Activated naive CD8-positive, alpha-beta T cell treated with anti-CD3 and anti-CD28 coated beads, Interleukin-2, amount 10 ng/mL, durations not matched to agents 7 days and 5 days (primary cell): ENCODE data around the gene VIPR1. TPM values are rescaled to one million over a fixed set of nuclear protein-coding genes. Genes with fewer than 3 reads are reported as not detected.
A peak's percentile ranks its signal among the peaks of the same experiment; 100 is the strongest.
"Not testable (repeated sequence)": the region's sequence is repeated elsewhere in the genome, so short reads cannot be mapped to it uniquely, and the experiment has no call there.

Experiments
- ATAC-seq: fragments of 150-1000 bp; cut with Tn5 transposase; one replicate; pipeline ENCODE4 v1.10.0; 2021; ENCODE audit warnings: low read depth, moderate library complexity
- POLR2A ChIA-PET: fragments of 350-600 bp; sonication (Branson Sonifier 250); formaldehyde crosslinking; loops from one replicate; lab custom pipeline; 2021; ENCODE audit warnings: antibody characterized with exemption; lab: Charles Lee
- DNase-seq: peaks from one replicate; pipeline ENCODE4 v3.0.0; 2021
- H3K27ac Mint-ChIP-seq: one replicate; pipeline ENCODE4 v1.8.0; 2022; ENCODE audit warnings: mild to moderate bottlenecking, mixed read lengths
- H3K27me3 Mint-ChIP-seq: one replicate; pipeline ENCODE4 v1.8.0; 2022; ENCODE audit warnings: mild to moderate bottlenecking, moderate library complexity, mixed read lengths
- H3K36me3 Mint-ChIP-seq: one replicate; pipeline ENCODE4 v1.8.0; 2021; ENCODE audit warnings: mild to moderate bottlenecking, mixed read lengths
- H3K4me1 Mint-ChIP-seq: one replicate; pipeline ENCODE4 v1.8.0; 2021; ENCODE audit warnings: mixed read lengths
- H3K4me3 Mint-ChIP-seq: one replicate; pipeline ENCODE4 v1.8.0; 2022; ENCODE audit warnings: mild to moderate bottlenecking, moderate library complexity, mixed read lengths
- H3K9me3 Mint-ChIP-seq: one replicate; pipeline ENCODE4 v1.8.0; 2021; ENCODE audit warnings: mixed read lengths
- total RNA-seq, 2 experiments: library from RNA; stranded (reverse); gene quantifications; one replicate each; pipeline ENCODE4 v1.2.3, GENCODE V29; 2021

VIPR1 gene
- total RNA-seq, 2 experiments from 2014 or later = 22.3 to 26.9 TPM

GRCh38 chr3:42537350-42537749 lies 34.9 kb downstream of the VIPR1 start:
- POLR2A ChIA-PET = interaction anchor here (1.2 to 2.6 kb wide), 2 partner anchors 10 to 36 kb away, joined by 3 to 11 read pairs; partner anchors contain the start of gene VIPR1
- Mint-ChIP-seq H3K4me3 (no peak overlapping the region), H3K36me3 (no peaks in the 10 kb centered on the region), H3K27me3 (peaks cover 6% of the 10 kb centered on the region), H3K9me3 (no peaks in the 10 kb centered on the region), H3K27ac (peak overlapping the region; percentile 2), H3K4me1 (peaks cover 5% of the 10 kb centered on the region)
- ATAC-seq = no peak
- DNase-seq = no peak

- DNase-seq (peak; percentile 65), ATAC-seq (peak; percentile 55)
- Mint-ChIP-seq H3K9me3 (no peaks in the 10 kb centered on the region), H3K36me3 (no peaks in the 10 kb centered on the region), H3K27me3 (peaks cover 6% of the 10 kb centered on the region), H3K4me1 (no peaks in the 10 kb centered on the region), H3K4me3 (no peak overlapping the region), H3K27ac (no peak overlapping the region)
- POLR2A ChIA-PET = interaction anchor here (1.1 kb wide), 1 partner anchor 38 kb away, joined by 3 read pairs; the partner anchor contains the start of gene VIPR1
These were observed 37.6 kb downstream of the VIPR1 start for GRCh38 chr3:42539871-42540714.

- H3K36me3 Mint-ChIP-seq = no peaks in the 10 kb centered on the region
- H3K4me3 Mint-ChIP-seq = no peak overlapping the region
- H3K9me3 Mint-ChIP-seq = no peaks in the 10 kb centered on the region
- no peak for ATAC-seq
- H3K4me1 Mint-ChIP-seq = no peaks in the 10 kb centered on the region
- POLR2A ChIA-PET = no interaction called here
- no peak overlapping the region for H3K27ac Mint-ChIP-seq
- no peak for DNase-seq
- peaks cover 6% of the 10 kb centered on the region for H3K27me3 Mint-ChIP-seq
These were observed 38.6 kb downstream of the VIPR1 start for GRCh38 chr3:42541079-42541478.

GRCh38 chr3:42544492-42545283 lies 42.2 kb downstream of the VIPR1 start:
- Mint-ChIP-seq H3K4me1 (no peaks in the 10 kb centered on the region), H3K9me3 (no peaks in the 10 kb centered on the region), H3K27ac (no peak overlapping the region), H3K36me3 (peaks cover 3% of the 10 kb centered on the region), H3K4me3 (no peak overlapping the region), H3K27me3 (peaks cover 3% of the 10 kb centered on the region)
- POLR2A ChIA-PET = no interaction called here
- ATAC-seq (no peak), DNase-seq (no peak)

- no peak overlapping the region for H3K27ac Mint-ChIP-seq
- no peaks in the 10 kb centered on the region for H3K4me1 Mint-ChIP-seq
- POLR2A ChIA-PET = no interaction called here
- DNase-seq = no peak
- no peaks in the 10 kb centered on the region for H3K9me3 Mint-ChIP-seq
- H3K27me3 Mint-ChIP-seq = peaks cover 3% of the 10 kb centered on the region
- H3K36me3 Mint-ChIP-seq = peaks cover 3% of the 10 kb centered on the region
- H3K4me3 Mint-ChIP-seq = no peak overlapping the region
- no peak for ATAC-seq
These were observed 42.9 kb downstream of the VIPR1 start for GRCh38 chr3:42545284-42545900.

GRCh38 chr3:42546691-42547213 lies 44.3 kb downstream of the VIPR1 start:
- H3K9me3 Mint-ChIP-seq = no peaks in the 10 kb centered on the region
- peaks cover 3% of the 10 kb centered on the region for H3K36me3 Mint-ChIP-seq
- no peaks in the 10 kb centered on the region for H3K4me1 Mint-ChIP-seq
- POLR2A ChIA-PET = no interaction called here
- no peak for DNase-seq
- no peaks in the 10 kb centered on the region for H3K27me3 Mint-ChIP-seq
- ATAC-seq = no peak
- no peak overlapping the region for H3K4me3 Mint-ChIP-seq
- H3K27ac Mint-ChIP-seq = no peak overlapping the region

- Mint-ChIP-seq H3K4me3 (no peak overlapping the region), H3K36me3 (peaks cover 3% of the 10 kb centered on the region), H3K27ac (no peak overlapping the region), H3K27me3 (no peaks in the 10 kb centered on the region), H3K4me1 (no peaks in the 10 kb centered on the region), H3K9me3 (no peaks in the 10 kb centered on the region)
- POLR2A ChIA-PET = no interaction called here
- peak; percentile 74 for DNase-seq
- ATAC-seq = peak; percentile 71
These were observed 45.0 kb downstream of the VIPR1 start for GRCh38 chr3:42547401-42547945.

GRCh38 chr3:42549131-42549530 lies 46.7 kb downstream of the VIPR1 start:
- ATAC-seq = no peak
- no peaks in the 10 kb centered on the region for H3K9me3 Mint-ChIP-seq
- POLR2A ChIA-PET = interaction anchor here (0.8 kb wide), 1 partner anchor 47 kb away, joined by 3 read pairs; the partner anchor contains the start of gene VIPR1
- H3K4me1 Mint-ChIP-seq = peaks cover 2% of the 10 kb centered on the region
- H3K27me3 Mint-ChIP-seq = no peaks in the 10 kb centered on the region
- H3K4me3 Mint-ChIP-seq = no peak overlapping the region
- no peak for DNase-seq
- peaks cover 15% of the 10 kb centered on the region for H3K36me3 Mint-ChIP-seq
- H3K27ac Mint-ChIP-seq = no peak overlapping the region

- Mint-ChIP-seq H3K27ac (no peak overlapping the region), H3K36me3 (peaks cover 18% of the 10 kb centered on the region), H3K27me3 (no peaks in the 10 kb centered on the region), H3K4me1 (peaks cover 2% of the 10 kb centered on the region), H3K4me3 (no peak overlapping the region), H3K9me3 (no peaks in the 10 kb centered on the region)
- ATAC-seq = no peak
- POLR2A ChIA-PET = no interaction called here
- DNase-seq = no peak
These were observed 47.8 kb downstream of the VIPR1 start for GRCh38 chr3:42550250-42550649.

GRCh38 chr3:42552830-42553229 lies 50.4 kb downstream of the VIPR1 start:
- Mint-ChIP-seq H3K36me3 (peaks cover 25% of the 10 kb centered on the region), H3K4me3 (no peak overlapping the region), H3K27ac (no peak overlapping the region), H3K4me1 (peaks cover 20% of the 10 kb centered on the region), H3K9me3 (no peaks in the 10 kb centered on the region), H3K27me3 (no peaks in the 10 kb centered on the region)
- DNase-seq (no peak), ATAC-seq (no peak)
- POLR2A ChIA-PET = no interaction called here

GRCh38 chr3:42556089-42556632 lies 53.7 kb downstream of the VIPR1 start:
- Mint-ChIP-seq H3K9me3 (no peaks in the 10 kb centered on the region), H3K27me3 (no peaks in the 10 kb centered on the region), H3K27ac (peak overlapping the region; percentile 89), H3K36me3 (peaks cover 30% of the 10 kb centered on the region), H3K4me3 (peak overlapping the region; percentile 50), H3K4me1 (peaks cover 20% of the 10 kb centered on the region)
- POLR2A ChIA-PET = no interaction called here
- DNase-seq (peak; percentile 46), ATAC-seq (peak; percentile 92)

GRCh38 chr3:42556817-42557216 lies 54.4 kb downstream of the VIPR1 start:
- Mint-ChIP-seq H3K4me1 (peaks cover 20% of the 10 kb centered on the region), H3K27ac (peak overlapping the region; percentile 89), H3K36me3 (peaks cover 32% of the 10 kb centered on the region)
- H3K27me3 Mint-ChIP-seq, POLR2A ChIA-PET, DNase-seq, H3K9me3 Mint-ChIP-seq, ATAC-seq, H3K4me3 Mint-ChIP-seq: not testable (repeated sequence)
